Fibroblast of lung (primary cell): ENCODE data around the gene ADAMTS19. TPM values are rescaled to one million over a fixed set of nuclear protein-coding genes. Genes with fewer than 3 reads are reported as not detected.
A peak's percentile ranks its signal among the peaks of the same experiment; 100 is the strongest.

ENCODE experiments used
- DNase-seq, 2 donors: peaks; one replicate each; pipeline versions ENCODE4 v3.0.0 to v3.0.0-alpha.2; 2010; ENCODE audit warnings: low read depth in 2 of 2
- H2AFZ ChIP-seq: 2 replicates; pipeline ENCODE4 v1.5.1; 2012; ENCODE audit warnings: low read length, control low read depth, inconsistent platforms
- H3K27ac ChIP-seq: 2 replicates; pipeline ENCODE4 v1.5.1; 2011; ENCODE audit warnings: low read length, control low read depth; ENCODE audit not compliant: insufficient read depth
- H3K27me3 ChIP-seq: 2 replicates; pipeline ENCODE4 v1.5.1; 2011; ENCODE audit warnings: mild to moderate bottlenecking, low read length; ENCODE audit not compliant: control insufficient read depth, insufficient read depth
- H3K36me3 ChIP-seq: 2 replicates; pipeline ENCODE4 v1.5.1; 2011; ENCODE audit warnings: low read length; ENCODE audit not compliant: control insufficient read depth, insufficient read depth
- H3K4me1 ChIP-seq: 2 replicates; pipeline ENCODE4 v1.5.1; 2011; ENCODE audit warnings: low read length; ENCODE audit not compliant: control insufficient read depth, insufficient read depth; ENCODE audit errors: extremely low read depth
- H3K4me2 ChIP-seq: 2 replicates; pipeline ENCODE4 v1.5.1; 2011; ENCODE audit warnings: low read length, control low read depth; ENCODE audit not compliant: insufficient read depth; ENCODE audit errors: extremely low read depth
- H3K4me3 ChIP-seq, 4 experiments: fragments of 200-600 bp in 1 of 4; sonication (generic) in 1 of 4; replicated peaks in 1 of 4; 2 replicates each; pipeline ENCODE4 v1.5.1; 2011 to 2016; ENCODE audit warnings: low read length in 4 of 4, low read depth in 3 of 4, mild to moderate bottlenecking in 3 of 4, control low read depth in 2 of 4, inconsistent platforms in 1 of 4, mixed read lengths in 1 of 4; ENCODE audit not compliant: insufficient read depth in 1 of 4; ENCODE audit errors: control extremely low read depth in 1 of 4
- H3K79me2 ChIP-seq: 2 replicates; pipeline ENCODE4 v1.5.1; 2012; ENCODE audit warnings: mild to moderate bottlenecking, low read length, inconsistent platforms; ENCODE audit not compliant: control insufficient read depth, insufficient read depth
- H3K9ac ChIP-seq: 2 replicates; pipeline ENCODE4 v1.5.1; 2011; ENCODE audit warnings: mild to moderate bottlenecking, low read length, control low read depth; ENCODE audit not compliant: insufficient read depth
- H3K9me3 ChIP-seq: 2 replicates; pipeline ENCODE4 v1.5.1; 2012; ENCODE audit warnings: low read depth, low read length; ENCODE audit not compliant: control insufficient read depth, insufficient read depth
- H4K20me1 ChIP-seq: 2 replicates; pipeline ENCODE4 v1.5.1; 2011; ENCODE audit warnings: low read length; ENCODE audit not compliant: control insufficient read depth, insufficient read depth; ENCODE audit errors: extremely low read depth
- EZH2 ChIP-seq: IDR thresholded peaks from 2 replicates; pipeline ENCODE4 v1.5.1; 2012; ENCODE audit warnings: low read length, control low read depth, mild to moderate bottlenecking; ENCODE audit errors: missing control alignments
- polyA minus RNA-seq: library from RNA; depleted of rRNA, polyadenylated mRNA; stranded (reverse); fragments of >200 nt; gene quantifications from 2 replicates; pipeline ENCODE4 v1.2.3, GENCODE V29; 2011; ENCODE audit warnings: low replicate concordance
- polyA plus RNA-seq, 2 donors: library from polyadenylated mRNA; depleted of rRNA in 1 of 2; stranded (reverse) in 1 of 2; unstranded in 1 of 2; fragments of >200 nt; gene quantifications; 2 replicates each; pipeline ENCODE4 v1.2.1, GENCODE V29; 2011 to 2012; ENCODE audit warnings: missing spikeins in 1 of 2
- total RNA-seq: library from RNA; depleted of rRNA; stranded (reverse); fragments of >200 nt; gene quantifications from 2 replicates; pipeline ENCODE4 v1.2.1, GENCODE V29; 2014
- TF ChIP-seq, protein P1 (sequence below), 2 donors: IDR thresholded peaks in 1 of 2; conservative IDR thresholded peaks in 1 of 2; 1 replicate in 1 of 2; 2 replicates in 1 of 2; pipeline ENCODE4 v1.5.1; 2011 to 2012; ENCODE audit warnings: low read length in 2 of 2, control low read depth in 1 of 2, inconsistent platforms in 1 of 2, low read depth in 1 of 2, mild to moderate bottlenecking in 1 of 2

The ADAMTS19 gene, protein sequence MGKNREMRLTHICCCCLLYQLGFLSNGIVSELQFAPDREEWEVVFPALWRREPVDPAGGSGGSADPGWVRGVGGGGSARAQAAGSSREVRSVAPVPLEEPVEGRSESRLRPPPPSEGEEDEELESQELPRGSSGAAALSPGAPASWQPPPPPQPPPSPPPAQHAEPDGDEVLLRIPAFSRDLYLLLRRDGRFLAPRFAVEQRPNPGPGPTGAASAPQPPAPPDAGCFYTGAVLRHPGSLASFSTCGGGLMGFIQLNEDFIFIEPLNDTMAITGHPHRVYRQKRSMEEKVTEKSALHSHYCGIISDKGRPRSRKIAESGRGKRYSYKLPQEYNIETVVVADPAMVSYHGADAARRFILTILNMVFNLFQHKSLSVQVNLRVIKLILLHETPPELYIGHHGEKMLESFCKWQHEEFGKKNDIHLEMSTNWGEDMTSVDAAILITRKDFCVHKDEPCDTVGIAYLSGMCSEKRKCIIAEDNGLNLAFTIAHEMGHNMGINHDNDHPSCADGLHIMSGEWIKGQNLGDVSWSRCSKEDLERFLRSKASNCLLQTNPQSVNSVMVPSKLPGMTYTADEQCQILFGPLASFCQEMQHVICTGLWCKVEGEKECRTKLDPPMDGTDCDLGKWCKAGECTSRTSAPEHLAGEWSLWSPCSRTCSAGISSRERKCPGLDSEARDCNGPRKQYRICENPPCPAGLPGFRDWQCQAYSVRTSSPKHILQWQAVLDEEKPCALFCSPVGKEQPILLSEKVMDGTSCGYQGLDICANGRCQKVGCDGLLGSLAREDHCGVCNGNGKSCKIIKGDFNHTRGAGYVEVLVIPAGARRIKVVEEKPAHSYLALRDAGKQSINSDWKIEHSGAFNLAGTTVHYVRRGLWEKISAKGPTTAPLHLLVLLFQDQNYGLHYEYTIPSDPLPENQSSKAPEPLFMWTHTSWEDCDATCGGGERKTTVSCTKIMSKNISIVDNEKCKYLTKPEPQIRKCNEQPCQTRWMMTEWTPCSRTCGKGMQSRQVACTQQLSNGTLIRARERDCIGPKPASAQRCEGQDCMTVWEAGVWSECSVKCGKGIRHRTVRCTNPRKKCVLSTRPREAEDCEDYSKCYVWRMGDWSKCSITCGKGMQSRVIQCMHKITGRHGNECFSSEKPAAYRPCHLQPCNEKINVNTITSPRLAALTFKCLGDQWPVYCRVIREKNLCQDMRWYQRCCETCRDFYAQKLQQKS
- total RNA-seq (0.33 TPM in 1 of 2 replicates, not detected in the other), polyA plus RNA-seq (0.09 TPM in 2 replicates), polyA minus RNA-seq (not detected in 2 replicates)
- polyA plus RNA-seq (2012): 0.06 and 0.14 TPM in 2 replicates

DNA sequence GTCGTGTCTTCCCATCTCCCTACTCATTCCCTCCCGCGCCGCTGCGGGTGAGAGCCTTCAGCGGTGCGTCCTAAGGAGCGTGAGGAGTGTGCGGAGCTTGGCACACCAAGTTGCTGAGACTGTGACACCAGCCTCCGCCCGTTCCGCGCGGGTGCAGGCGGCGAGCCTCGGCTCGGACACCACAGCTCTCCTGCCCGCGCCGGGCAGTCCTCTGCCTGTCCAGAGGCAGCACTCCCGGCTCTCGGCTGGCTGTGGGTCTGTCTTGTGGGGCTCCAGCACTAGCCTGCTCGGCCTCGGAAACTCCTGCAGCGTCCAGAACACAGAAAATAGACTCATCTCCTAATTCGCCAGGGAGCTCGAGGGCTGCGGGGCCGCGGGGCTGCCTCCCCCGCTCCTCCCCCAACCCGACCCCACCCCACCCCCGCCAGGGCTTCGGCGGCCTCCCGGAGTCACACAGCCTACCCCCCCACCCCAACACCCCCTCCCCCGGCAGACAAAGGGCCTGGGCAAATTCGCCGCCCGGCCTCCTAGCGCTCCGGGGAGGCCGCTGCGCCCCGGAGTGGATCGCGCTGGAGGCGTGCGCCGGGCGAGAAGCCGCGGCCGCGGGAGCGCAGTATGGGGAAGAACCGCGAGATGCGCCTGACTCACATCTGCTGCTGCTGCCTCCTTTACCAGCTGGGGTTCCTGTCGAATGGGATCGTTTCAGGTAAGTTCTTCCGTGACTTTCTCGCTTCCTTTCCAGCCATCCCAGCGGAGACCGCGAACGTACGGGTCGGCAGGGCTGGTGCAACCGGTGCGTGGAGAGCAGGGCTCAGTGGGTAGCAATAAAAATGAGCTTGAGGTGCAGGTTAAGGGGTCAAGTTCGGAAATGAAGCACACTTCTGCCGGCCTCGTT, at the start of gene ADAMTS19:
Gene ADAMTS19 (plus strand): TSS at position 522 of the 895 bp plus-strand sequence. CDS start 94 bp downstream, at position 616.
- TF ChIP-seq, protein P1, sequence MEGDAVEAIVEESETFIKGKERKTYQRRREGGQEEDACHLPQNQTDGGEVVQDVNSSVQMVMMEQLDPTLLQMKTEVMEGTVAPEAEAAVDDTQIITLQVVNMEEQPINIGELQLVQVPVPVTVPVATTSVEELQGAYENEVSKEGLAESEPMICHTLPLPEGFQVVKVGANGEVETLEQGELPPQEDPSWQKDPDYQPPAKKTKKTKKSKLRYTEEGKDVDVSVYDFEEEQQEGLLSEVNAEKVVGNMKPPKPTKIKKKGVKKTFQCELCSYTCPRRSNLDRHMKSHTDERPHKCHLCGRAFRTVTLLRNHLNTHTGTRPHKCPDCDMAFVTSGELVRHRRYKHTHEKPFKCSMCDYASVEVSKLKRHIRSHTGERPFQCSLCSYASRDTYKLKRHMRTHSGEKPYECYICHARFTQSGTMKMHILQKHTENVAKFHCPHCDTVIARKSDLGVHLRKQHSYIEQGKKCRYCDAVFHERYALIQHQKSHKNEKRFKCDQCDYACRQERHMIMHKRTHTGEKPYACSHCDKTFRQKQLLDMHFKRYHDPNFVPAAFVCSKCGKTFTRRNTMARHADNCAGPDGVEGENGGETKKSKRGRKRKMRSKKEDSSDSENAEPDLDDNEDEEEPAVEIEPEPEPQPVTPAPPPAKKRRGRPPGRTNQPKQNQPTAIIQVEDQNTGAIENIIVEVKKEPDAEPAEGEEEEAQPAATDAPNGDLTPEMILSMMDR (conservative IDR thresholded peaks at IDR 0.05 in 1 of 2, IDR thresholded peaks at IDR 0.05 in 1 of 2; ENCODE audit: low read depth in 1 of 2, low read length in 2 of 2): no peak
- TF ChIP-seq EZH2: no peak
- Histone ChIP-seq H3K9me3 (no peaks in the 10 kb centered on the region), H3K9ac (no peak within 1 kb of the TSS), H2AFZ (peak within 1 kb of the TSS; percentile 49), H3K27ac (no peak within 1 kb of the TSS), H3K36me3 (no peaks in the 10 kb centered on the region), H3K4me3 (peak within 1 kb of the TSS; percentile 29 to 71 (median 48)), H3K4me1 (no peaks in the 10 kb centered on the region), H4K20me1 (no peaks in the 10 kb centered on the region), H3K4me2 (peak within 1 kb of the TSS; percentile 99), H3K27me3 (peaks cover 5% of the 10 kb centered on the region), H3K79me2 (no peaks in the 10 kb centered on the region)
- peak; percentile 53 to 71 for DNase-seq

DNA sequence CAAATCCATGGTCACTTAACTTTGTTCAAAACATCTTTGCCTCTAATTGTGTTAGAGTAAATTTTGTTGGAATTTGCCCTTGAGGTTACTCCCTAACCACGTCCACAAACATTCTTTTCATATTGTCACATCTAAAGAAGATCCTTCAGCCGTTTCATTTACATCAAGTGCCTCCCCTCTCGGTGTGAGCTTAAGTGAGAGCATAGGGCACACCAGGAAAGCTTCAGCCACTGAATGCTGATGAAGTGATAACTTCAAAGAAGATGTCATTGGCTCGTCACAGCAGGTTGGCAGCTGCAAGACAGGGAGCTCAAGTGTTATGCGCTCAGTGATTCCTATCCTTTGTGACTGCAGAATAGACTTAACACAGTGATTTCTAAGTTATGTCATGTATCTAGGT, 49.6 kb upstream of the ADAMTS19 start:
- Histone ChIP-seq H3K4me3 (no peak overlapping the region), H4K20me1 (no peaks in the 10 kb centered on the region), H3K9ac (no peak overlapping the region), H2AFZ (no peak overlapping the region), H3K9me3 (no peaks in the 10 kb centered on the region), H3K4me1 (no peaks in the 10 kb centered on the region), H3K4me2 (no peak overlapping the region), H3K27me3 (no peaks in the 10 kb centered on the region), H3K79me2 (no peaks in the 10 kb centered on the region), H3K27ac (no peak overlapping the region), H3K36me3 (no peaks in the 10 kb centered on the region)
- DNase-seq: no peak
- TF ChIP-seq EZH2: no peak
- TF ChIP-seq, protein P1 (conservative IDR thresholded peaks at IDR 0.05 in 1 of 2, IDR thresholded peaks at IDR 0.05 in 1 of 2; ENCODE audit: low read depth in 1 of 2, low read length in 2 of 2): no peak
